NAMALWA (cell line): ENCODE data around the gene OMD.
"Not testable (repeated sequence)": the region's sequence is repeated elsewhere in the genome, so short reads cannot be mapped to it uniquely, and the experiment has no call there.

Experiments
- DNase-seq: peaks from one replicate; pipeline ENCODE4 v3.0.0-alpha.2; 2015; ENCODE audit warnings: low spot score

Gene OMD

GRCh38 chr9:92411157-92411556, 13.1 kb downstream of the OMD start:
- DNase-seq, result not testable (repeated sequence)

GRCh38 chr9:92408747-92409478, 15.4 kb downstream of the OMD start:
- no peak for DNase-seq

GRCh38 chr9:92407818-92408217, 16.5 kb downstream of the OMD start:
- DNase-seq, result no peak

GRCh38 chr9:92406477-92406876, 17.8 kb downstream of the OMD start:
- DNase-seq, result peak; percentile 71

GRCh38 chr9:92405818-92406217, 18.5 kb downstream of the OMD start:
- peak; percentile 35 for DNase-seq

GRCh38 chr9:92404042-92404836, 20.0 kb downstream of the OMD start, which contains the start of gene OGN:
Gene OGN (minus strand): TSS chr9:92404578. CDS start chr9:92403407, 1,171 bp downstream.
- DNase-seq, result no peak

- no peak for DNase-seq
These were observed 21.2 kb downstream of the OMD start for GRCh38 chr9:92402826-92403745.

GRCh38 chr9:92402360-92402759, 21.9 kb downstream of the OMD start:
- DNase-seq, result no peak

GRCh38 chr9:92397853-92398252, 26.4 kb downstream of the OMD start:
- no peak for DNase-seq

- DNase-seq, result no peak
These were observed 28.7 kb downstream of the OMD start for GRCh38 chr9:92395617-92396016.

GRCh38 chr9:92393686-92394085, 30.6 kb downstream of the OMD start:
- no peak for DNase-seq

- no peak for DNase-seq
These were observed 31.6 kb downstream of the OMD start for GRCh38 chr9:92392690-92393089.

GRCh38 chr9:92385953-92386352, 38.3 kb downstream of the OMD start:
- DNase-seq, result no peak

GRCh38 chr9:92385477-92385876, 38.8 kb downstream of the OMD start:
- no peak for DNase-seq

GRCh38 chr9:92385001-92385400, 39.3 kb downstream of the OMD start:
- DNase-seq, result no peak

GRCh38 chr9:92384375-92384774, 39.9 kb downstream of the OMD start:
- DNase-seq, result no peak

GRCh38 chr9:92381775-92382174, 42.5 kb downstream of the OMD start:
- no peak for DNase-seq

- DNase-seq, result no peak
These were observed 43.7 kb downstream of the OMD start for GRCh38 chr9:92380603-92381002.

- no peak for DNase-seq
These were observed 45.3 kb downstream of the OMD start for GRCh38 chr9:92378865-92379560.

GRCh38 chr9:92377876-92378275, 46.4 kb downstream of the OMD start:
- DNase-seq, result no peak

- DNase-seq, result no peak
These were observed 51.1 kb downstream of the OMD start for GRCh38 chr9:92373167-92373566.

- no peak for DNase-seq
These were observed 55.2 kb downstream of the OMD start for GRCh38 chr9:92369075-92369474.
